Endothelial cell of umbilical vein (primary cell): ENCODE measurements around the gene LRCH2. TPM values are rescaled to one million over a fixed set of nuclear protein-coding genes. Genes with fewer than 3 reads are reported as not detected.

Experiments used
- BruUV-seq: library from RNA; stranded (reverse); fragments of 400-500 nt; replicated peaks from 2 replicates; lab custom pipeline; 2021; lab: Mats Ljungman, UMichigan
- CTCF ChIA-PET: fragments of 300-600, 350-600 bp; sonication (Branson Sonifier 250); formaldehyde crosslinking; loops from one replicate; lab custom pipeline; 2021; ENCODE audit warnings: antibody characterized with exemption, inconsistent platforms; lab: Charles Lee
- POLR2A ChIA-PET: fragments of 300-600, 350-600 bp; sonication (Branson Sonifier 250); formaldehyde crosslinking; loops from one replicate; lab custom pipeline; 2021; ENCODE audit warnings: antibody characterized with exemption, inconsistent platforms; lab: Charles Lee
- DNase-seq: peaks from one replicate; pipeline ENCODE4 v3.0.0-alpha.2; 2011; ENCODE audit warnings: low read depth, low spot score
- FAIRE-seq: peaks from 2 replicates; lab custom pipeline; 2011; peaks lifted over from hg19 to GRCh38; lab: Jason Lieb, UNC
- H2AFZ ChIP-seq: 2 replicates; pipeline ENCODE4 v1.6.0; 2012; ENCODE audit warnings: low read depth, low read length, control low read depth, inconsistent platforms
- H3K27ac ChIP-seq: 2 replicates; pipeline ENCODE4 v1.5.1; 2011; ENCODE audit warnings: low read depth, mild to moderate bottlenecking, control low read depth, low read length, moderate library complexity; ENCODE audit not compliant: insufficient read depth
- H3K27me3 ChIP-seq, 2 experiments: 2 replicates each; pipeline versions ENCODE4 v1.6.0 to v1.6.1; 2011; ENCODE audit warnings: low read length in 2 of 2, mixed read lengths in 1 of 2; ENCODE audit not compliant: control insufficient read depth in 2 of 2, insufficient read depth in 2 of 2
- H3K36me3 ChIP-seq, 2 experiments: 2 replicates in 1 of 2; 3 replicates in 1 of 2; pipeline ENCODE4 v1.5.1; 2011; ENCODE audit warnings: low read length in 2 of 2, mild to moderate bottlenecking in 1 of 2, moderate library complexity in 1 of 2; ENCODE audit not compliant: control insufficient read depth in 2 of 2, insufficient read depth in 2 of 2; ENCODE audit errors: extremely low read depth in 1 of 2
- H3K4me1 ChIP-seq: 3 replicates; pipeline ENCODE4 v1.5.1; 2011; ENCODE audit warnings: mild to moderate bottlenecking, low read length; ENCODE audit not compliant: control insufficient read depth, insufficient read depth; ENCODE audit errors: extremely low read depth
- H3K4me2 ChIP-seq: 2 replicates; pipeline ENCODE4 v1.6.1; 2011; ENCODE audit warnings: low read length, control low read depth, mixed read lengths; ENCODE audit not compliant: insufficient read depth
- H3K4me3 ChIP-seq, 3 experiments: fragments of 200-600 bp in 1 of 3; sonication (generic), shearing (Covaris generic) in 1 of 3; replicated peaks in 1 of 3; 2 replicates each; pipeline ENCODE4 v1.5.1; 2011 to 2016; ENCODE audit warnings: control low read depth in 3 of 3, low read length in 3 of 3, mild to moderate bottlenecking in 2 of 3, inconsistent platforms in 1 of 3, low read depth in 1 of 3, moderate library complexity in 1 of 3; ENCODE audit not compliant: insufficient read depth in 1 of 3
- H3K79me2 ChIP-seq: 2 replicates; pipeline ENCODE4 v1.6.0; 2012; ENCODE audit warnings: low read length, inconsistent platforms; ENCODE audit not compliant: control insufficient read depth, insufficient read depth
- H3K9ac ChIP-seq: replicated peaks from 2 replicates; pipeline ENCODE3; 2011; ENCODE audit warnings: low read length, control low read depth; ENCODE audit not compliant: insufficient read depth; ENCODE audit errors: extremely low read depth
- H3K9me1 ChIP-seq: replicated peaks from 3 replicates; pipeline ENCODE4 v1.6.0; 2011; ENCODE audit warnings: mild to moderate bottlenecking, low read length; ENCODE audit not compliant: control insufficient read depth, insufficient read depth; ENCODE audit errors: extremely low read depth
- H3K9me3 ChIP-seq: replicated peaks from 2 replicates; pipeline ENCODE4 v1.5.1; 2012; ENCODE audit warnings: low read length, inconsistent platforms; ENCODE audit not compliant: control insufficient read depth, insufficient read depth
- H4K20me1 ChIP-seq: replicated peaks from 2 replicates; pipeline ENCODE3; 2011; ENCODE audit warnings: mild to moderate bottlenecking, low read length; ENCODE audit not compliant: control insufficient read depth, insufficient read depth; ENCODE audit errors: extremely low read depth
- EZH2 ChIP-seq: IDR thresholded peaks from 2 replicates; pipeline ENCODE4 v1.6.1; 2012; ENCODE audit warnings: borderline replicate concordance, low read depth, mild to moderate bottlenecking, moderate library complexity, low read length, inconsistent platforms; ENCODE audit not compliant: severe bottlenecking
- FOS ChIP-seq: IDR thresholded peaks from 2 replicates; pipeline ENCODE4 v1.6.1; 2011; ENCODE audit warnings: mild to moderate bottlenecking, low read length, moderate library complexity, borderline replicate concordance; ENCODE audit not compliant: insufficient read depth
- GATA2 ChIP-seq: IDR thresholded peaks from 2 replicates; pipeline ENCODE4 v1.7.0; 2011; ENCODE audit warnings: low read depth, mild to moderate bottlenecking, moderate library complexity, mixed read lengths, low read length; ENCODE audit not compliant: insufficient read length, insufficient read depth
- JUN ChIP-seq: IDR thresholded peaks from 2 replicates; pipeline ENCODE4 v1.6.1; 2011; ENCODE audit warnings: borderline replicate concordance, low read depth; ENCODE audit not compliant: insufficient read length, insufficient read depth
- MYC ChIP-seq: IDR thresholded peaks from one replicate; pipeline ENCODE4 v1.6.1; 2011; ENCODE audit warnings: mild to moderate bottlenecking, low read depth, low read length
- POLR2A ChIP-seq: IDR thresholded peaks from 2 replicates; pipeline ENCODE4 v1.6.1; 2012; ENCODE audit warnings: low read depth, mild to moderate bottlenecking, control low read depth, low read length
- POLR2AphosphoS5 ChIP-seq: IDR thresholded peaks from 2 replicates; pipeline ENCODE4 v1.6.1; 2012; ENCODE audit warnings: low read depth, mild to moderate bottlenecking, control low read depth, low read length, moderate library complexity; ENCODE audit not compliant: insufficient read depth
- dilution Hi-C: fragments of 300-500 bp; cut with MboI; formaldehyde crosslinking; loops from one replicate; pipeline ENCODE4 v1.15.0; 2019; ENCODE audit warnings: low sequenced_read_pairs; ENCODE audit not compliant: extremely low pct_ligation_motif_present
- intact Hi-C: fragments of 100-400 bp; cut with micrococcal nuclease; formaldehyde crosslinking; loops from one replicate; pipeline ENCODE4 v1.10.0; 2022
- polyA plus RNA-seq, 4 experiments: library from polyadenylated mRNA; depleted of rRNA in 3 of 4; stranded (reverse) in 3 of 4; unstranded in 1 of 4; fragments of >200 nt; gene quantifications; 2 replicates each; pipeline versions ENCODE4 v1.2.1 to v1.2.3, GENCODE V29; 2011 to 2012; ENCODE audit warnings: missing spikeins in 1 of 4
- total RNA-seq: library from RNA; stranded (reverse); gene quantifications from 2 replicates; pipeline ENCODE4 v1.2.3, GENCODE V29; 2021
- TF ChIP-seq, protein P1 (sequence below): IDR thresholded peaks from 2 replicates; pipeline ENCODE4 v1.6.1; 2011; ENCODE audit not compliant: insufficient read depth, insufficient read length
- TF ChIP-seq, protein P2 (sequence below), 2 donors: IDR thresholded peaks; 1 replicate in 1 of 2; 2 replicates in 1 of 2; pipeline ENCODE4 v1.5.1; 2011; ENCODE audit warnings: low read length in 2 of 2, mild to moderate bottlenecking in 2 of 2, moderate library complexity in 2 of 2, control low read depth in 1 of 2, inconsistent platforms in 1 of 2, low read depth in 1 of 2; ENCODE audit not compliant: insufficient read depth in 1 of 2; ENCODE audit errors: extremely low read depth in 1 of 2

The LRCH2 gene
- total and polyA plus RNA-seq, 2 donors (not counting 3 experiments of a cell fraction or from before 2014, with no cell fraction given), result 1.1 to 4.6 TPM

DNA sequence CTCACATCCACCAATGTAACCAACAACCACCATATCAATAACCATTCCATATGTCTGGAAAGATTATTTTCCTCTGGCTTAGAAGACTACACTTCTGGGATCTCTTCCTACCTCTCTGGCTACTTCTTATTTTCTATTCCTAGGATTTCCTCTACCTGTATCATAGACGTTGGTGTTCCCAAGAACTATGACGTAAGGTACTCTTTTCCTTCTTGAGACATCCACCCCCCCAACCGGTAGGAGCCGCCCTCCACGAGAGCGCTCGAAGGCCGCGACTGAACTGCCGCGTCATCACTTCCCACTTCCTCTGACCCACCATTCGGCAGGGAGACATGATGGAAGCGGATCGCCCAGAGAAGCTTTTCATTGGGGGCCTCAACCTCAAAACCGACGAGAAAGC, 44.8 kb downstream of the LRCH2 start, which contains the start of gene RBMXL3:
TSS of gene RBMXL3 (plus strand) at position 301 of the 400 bp plus-strand sequence. CDS start at position 333, 32 bp downstream.
- POLR2A ChIA-PET, result no interaction called here
- dilution Hi-C loops, result no loop called here

GRCh38 chrX:115183980-115184379, 49.9 kb downstream of the LRCH2 start:
- H3K36me3 ChIP-seq, result no peaks in the 10 kb centered on the region
- ChIA-PET CTCF (no interaction called here), POLR2A (no interaction called here)
- no peak overlapping the region for H3K9ac ChIP-seq
- intact Hi-C loops, result no loop called here
- dilution Hi-C loops, result no loop called here
- no peaks in the 10 kb centered on the region for H4K20me1 ChIP-seq
- BruUV-seq, result no TSS peak
- no peaks in the 10 kb centered on the region for H3K9me3 ChIP-seq
- H3K27ac ChIP-seq, result no peak overlapping the region
- no peak overlapping the region for H3K4me3 ChIP-seq
- no peaks in the 10 kb centered on the region for H3K9me1 ChIP-seq
- TF ChIP-seq MYC (no peak), POLR2AphosphoS5 (no peak), EZH2 (no peak), FOS (no peak), JUN (no peak), POLR2A (no peak), GATA2 (no peak)
- TF ChIP-seq, protein P1, sequence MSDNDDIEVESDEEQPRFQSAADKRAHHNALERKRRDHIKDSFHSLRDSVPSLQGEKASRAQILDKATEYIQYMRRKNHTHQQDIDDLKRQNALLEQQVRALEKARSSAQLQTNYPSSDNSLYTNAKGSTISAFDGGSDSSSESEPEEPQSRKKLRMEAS, result no peak
- TF ChIP-seq, protein P2, sequence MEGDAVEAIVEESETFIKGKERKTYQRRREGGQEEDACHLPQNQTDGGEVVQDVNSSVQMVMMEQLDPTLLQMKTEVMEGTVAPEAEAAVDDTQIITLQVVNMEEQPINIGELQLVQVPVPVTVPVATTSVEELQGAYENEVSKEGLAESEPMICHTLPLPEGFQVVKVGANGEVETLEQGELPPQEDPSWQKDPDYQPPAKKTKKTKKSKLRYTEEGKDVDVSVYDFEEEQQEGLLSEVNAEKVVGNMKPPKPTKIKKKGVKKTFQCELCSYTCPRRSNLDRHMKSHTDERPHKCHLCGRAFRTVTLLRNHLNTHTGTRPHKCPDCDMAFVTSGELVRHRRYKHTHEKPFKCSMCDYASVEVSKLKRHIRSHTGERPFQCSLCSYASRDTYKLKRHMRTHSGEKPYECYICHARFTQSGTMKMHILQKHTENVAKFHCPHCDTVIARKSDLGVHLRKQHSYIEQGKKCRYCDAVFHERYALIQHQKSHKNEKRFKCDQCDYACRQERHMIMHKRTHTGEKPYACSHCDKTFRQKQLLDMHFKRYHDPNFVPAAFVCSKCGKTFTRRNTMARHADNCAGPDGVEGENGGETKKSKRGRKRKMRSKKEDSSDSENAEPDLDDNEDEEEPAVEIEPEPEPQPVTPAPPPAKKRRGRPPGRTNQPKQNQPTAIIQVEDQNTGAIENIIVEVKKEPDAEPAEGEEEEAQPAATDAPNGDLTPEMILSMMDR (IDR thresholded peaks at IDR 0.05; ENCODE audit: extremely low read depth in 1 of 2, insufficient read depth in 1 of 2, low read depth in 1 of 2, low read length in 2 of 2), result no peak
- no peaks in the 10 kb centered on the region for H3K27me3 ChIP-seq
- FAIRE-seq (no peak), DNase-seq (no peak)
- H3K4me1 ChIP-seq, result no peaks in the 10 kb centered on the region
- no peak overlapping the region for H3K4me2 ChIP-seq
- H2AFZ ChIP-seq, result no peak overlapping the region
- no peaks in the 10 kb centered on the region for H3K79me2 ChIP-seq

More for the DNA sequence above, 44.8 kb downstream of the LRCH2 start, which contains the start of gene RBMXL3:
- DNase-seq (no peak), FAIRE-seq (no peak)
- Histone ChIP-seq H3K4me2 (no peak within 1 kb of the TSS), H3K4me3 (no peak within 1 kb of the TSS), H3K9me3 (no peaks in the 10 kb centered on the region), H3K36me3 (no peaks in the 10 kb centered on the region), H2AFZ (no peak within 1 kb of the TSS), H3K9me1 (no peaks in the 10 kb centered on the region), H4K20me1 (no peaks in the 10 kb centered on the region), H3K9ac (no peak within 1 kb of the TSS), H3K79me2 (no peaks in the 10 kb centered on the region), H3K27ac (no peak within 1 kb of the TSS), H3K4me1 (no peaks in the 10 kb centered on the region), H3K27me3 (no peaks in the 10 kb centered on the region)
- intact Hi-C loops, result no loop called here
- no TSS peak for BruUV-seq
- CTCF ChIA-PET, result no interaction called here
- TF ChIP-seq EZH2 (no peak), JUN (no peak), FOS (no peak)
